Germinal center (tissue), 1 donor: ENCODE data around the gene SPINK6.

ENCODE experiments used
- DNase-seq: peaks from one replicate; pipeline ENCODE4 v3.0.0; 2012; ENCODE audit warnings: mixed read lengths, low spot score

Gene SPINK6

GRCh38 chr5:148202531-148203203 lies at the start of gene SPINK6:
Gene SPINK6, plus strand, starts transcription at chr5:148203042. Its CDS starts 55 bp downstream, at chr5:148203097.
- DNase-seq, result no peak

- DNase-seq, result no peak
These were observed 46.2 kb upstream of the SPINK6 start for GRCh38 chr5:148156609-148157008.

- no peak for DNase-seq
These were observed 40.8 kb upstream of the SPINK6 start for GRCh38 chr5:148162038-148162437.

GRCh38 chr5:148163345-148163744 lies 39.5 kb upstream of the SPINK6 start:
- DNase-seq, result no peak

- DNase-seq, result no peak
These were observed 36.1 kb upstream of the SPINK6 start for GRCh38 chr5:148166550-148167283.

- DNase-seq, result no peak
These were observed 34.6 kb upstream of the SPINK6 start, which contains the start of gene SPINK14 for GRCh38 chr5:148168246-148168645. Gene SPINK14, plus strand, starts transcription at chr5:148168546. Its CDS starts 1,187 bp downstream, at chr5:148169733.

GRCh38 chr5:148172377-148172776 lies 30.5 kb upstream of the SPINK6 start:
- DNase-seq, result no peak

- no peak for DNase-seq
These were observed 26.4 kb upstream of the SPINK6 start for GRCh38 chr5:148176480-148176879.

- DNase-seq, result no peak
These were observed 25.6 kb upstream of the SPINK6 start for GRCh38 chr5:148177207-148177606.

- DNase-seq, result no peak
These were observed 23.5 kb upstream of the SPINK6 start for GRCh38 chr5:148179234-148179824.

GRCh38 chr5:148186248-148187003 lies 16.4 kb upstream of the SPINK6 start:
- DNase-seq, result no peak

- DNase-seq, result no peak
These were observed 11.8 kb upstream of the SPINK6 start for GRCh38 chr5:148191010-148191409.

- no peak for DNase-seq
These were observed 9.6 kb upstream of the SPINK6 start for GRCh38 chr5:148193202-148193601.

GRCh38 chr5:148201151-148201550 lies 1.7 kb upstream of the SPINK6 start:
- no peak for DNase-seq

- DNase-seq, result no peak
These were observed 2.4 kb downstream of the SPINK6 start for GRCh38 chr5:148205044-148205806.

GRCh38 chr5:148205865-148206264 lies 3.0 kb downstream of the SPINK6 start:
- DNase-seq, result no peak

- DNase-seq, result no peak
These were observed 3.8 kb downstream of the SPINK6 start for GRCh38 chr5:148206620-148207019.

GRCh38 chr5:148208226-148208625 lies 5.4 kb downstream of the SPINK6 start:
- no peak for DNase-seq

- no peak for DNase-seq
These were observed 6.4 kb downstream of the SPINK6 start for GRCh38 chr5:148209151-148209770.

- DNase-seq, result no peak
These were observed 11.9 kb downstream of the SPINK6 start for GRCh38 chr5:148214665-148215185.

GRCh38 chr5:148221508-148221907 lies 18.7 kb downstream of the SPINK6 start:
- no peak for DNase-seq
